ENCODE results near the gene MYNN. TPM values are rescaled to one million over a fixed set of nuclear protein-coding genes. Genes with fewer than 3 reads are reported as not detected.
A peak's percentile ranks its signal among the peaks of the same experiment; 100 is the strongest.

Gene MYNN
- total and polyA plus RNA-seq, 9 of the 15 experiments (the other 6 are each of a cell fraction or from before 2014, with no cell fraction given): 10.4 to 35.7 (median 21.3) TPM

GRCh38 chr3:169815590-169816150, 42.5 kb downstream of the MYNN start (continued):
- no peak for TF ChIP-seq ZBTB11 (CRISPR knock-in tag; IDR thresholded peaks at IDR 0.05)
- TF ChIP-seq CCAR2 (IDR thresholded peaks at IDR 0.05; ENCODE audit: low read depth, low read length): no peak
- no peak for TF ChIP-seq NEUROD1 (IDR thresholded peaks at IDR 0.05; ENCODE audit: borderline replicate concordance, low read depth, low read length, partially characterized antibody)
- no peak for TF ChIP-seq SETDB1 (IDR thresholded peaks at IDR 0.05; ENCODE audit: low read length)
- no peak for TF ChIP-seq RUNX1 (IDR thresholded peaks at IDR 0.05; ENCODE audit: low read depth)
- TF ChIP-seq ARID3A (IDR thresholded peaks at IDR 0.05; ENCODE audit: borderline replicate concordance, low read depth, low read length): no peak
- TF ChIP-seq PBX2 (CRISPR knock-in tag; IDR thresholded peaks at IDR 0.05; ENCODE audit: low read depth): no peak
- peak; percentile 80 for TF ChIP-seq PBX2 (tag; conservative IDR thresholded peaks at IDR 0.05; ENCODE audit: low read depth)
- peak; percentile 44 to 57; a peak in 3 of 4 replicates for TF ChIP-seq TRIM24 (IDR thresholded peaks at IDR 0.05)
- no peak for TF ChIP-seq POLR2H (tag; IDR thresholded peaks at IDR 0.05; ENCODE audit: low read depth)
- peak; percentile 78 for TF ChIP-seq ZNF280A (IDR thresholded peaks at IDR 0.05; ENCODE audit: low read depth, partially characterized antibody)
- TF ChIP-seq HOXB6 (CRISPR knock-in tag; IDR thresholded peaks at IDR 0.05; ENCODE audit: borderline replicate concordance): no peak
- TF ChIP-seq PKNOX1 (IDR thresholded peaks at IDR 0.05): peak; percentile 57
- peak; percentile 36; the same call in 1 of the 2 replicates for TF ChIP-seq XRCC3 (IDR thresholded peaks at IDR 0.05)
- no peak for TF ChIP-seq ESRRB (CRISPR knock-in tag; IDR thresholded peaks at IDR 0.05; ENCODE audit: borderline replicate concordance)
- TF ChIP-seq PRMT5 (CRISPR knock-in tag; IDR thresholded peaks at IDR 0.05): no peak
- TF ChIP-seq MTF1 (CRISPR knock-in tag; IDR thresholded peaks at IDR 0.05; ENCODE audit: borderline replicate concordance): no peak

All from K562 (cell line).